OCI-LY3 (cell line): ENCODE measurements around the gene SLC9A8.

ENCODE experiments used
- EZH2phosphoT487 ChIP-seq: fragments of 200-600 bp; shearing (Covaris generic); IDR thresholded peaks from 2 replicates; pipeline ENCODE4 v1.6.1; 2018; ENCODE audit warnings: antibody characterized with exemption, mixed run types, low read depth
- TF ChIP-seq, protein P1 (sequence below): fragments of 200-600, 300-600 bp; sonication (generic); IDR thresholded peaks from 2 replicates; pipeline ENCODE4 v1.5.1; 2014; ENCODE audit warnings: antibody characterized with exemption, low read length, low read depth

GRCh38 chr20:49891476-49892110 is 79.0 kb downstream of the SLC9A8 start:
- TF ChIP-seq, protein P1, sequence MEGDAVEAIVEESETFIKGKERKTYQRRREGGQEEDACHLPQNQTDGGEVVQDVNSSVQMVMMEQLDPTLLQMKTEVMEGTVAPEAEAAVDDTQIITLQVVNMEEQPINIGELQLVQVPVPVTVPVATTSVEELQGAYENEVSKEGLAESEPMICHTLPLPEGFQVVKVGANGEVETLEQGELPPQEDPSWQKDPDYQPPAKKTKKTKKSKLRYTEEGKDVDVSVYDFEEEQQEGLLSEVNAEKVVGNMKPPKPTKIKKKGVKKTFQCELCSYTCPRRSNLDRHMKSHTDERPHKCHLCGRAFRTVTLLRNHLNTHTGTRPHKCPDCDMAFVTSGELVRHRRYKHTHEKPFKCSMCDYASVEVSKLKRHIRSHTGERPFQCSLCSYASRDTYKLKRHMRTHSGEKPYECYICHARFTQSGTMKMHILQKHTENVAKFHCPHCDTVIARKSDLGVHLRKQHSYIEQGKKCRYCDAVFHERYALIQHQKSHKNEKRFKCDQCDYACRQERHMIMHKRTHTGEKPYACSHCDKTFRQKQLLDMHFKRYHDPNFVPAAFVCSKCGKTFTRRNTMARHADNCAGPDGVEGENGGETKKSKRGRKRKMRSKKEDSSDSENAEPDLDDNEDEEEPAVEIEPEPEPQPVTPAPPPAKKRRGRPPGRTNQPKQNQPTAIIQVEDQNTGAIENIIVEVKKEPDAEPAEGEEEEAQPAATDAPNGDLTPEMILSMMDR: no peak
- TF ChIP-seq EZH2phosphoT487: no peak
